Caco-2 (cell line): ENCODE data around the gene TCF15. TPM values are rescaled to one million over a fixed set of nuclear protein-coding genes. Genes with fewer than 3 reads are reported as not detected.
A peak's percentile ranks its signal among the peaks of the same experiment; 100 is the strongest.

Experiments used
- BruUV-seq: library from RNA; stranded (reverse); fragments of 400-500 nt; replicated peaks from 2 replicates; lab custom pipeline; 2021; lab: Mats Ljungman, UMichigan
- CTCF ChIA-PET: fragments of 300-600 bp; sonication (Branson Sonifier 250); formaldehyde crosslinking; loops from one replicate; lab custom pipeline; 2022; ENCODE audit warnings: antibody characterized with exemption; lab: Charles Lee
- POLR2A ChIA-PET: fragments of 300-600 bp; sonication (Branson Sonifier 250); formaldehyde crosslinking; loops from one replicate; lab custom pipeline; 2022; ENCODE audit warnings: antibody characterized with exemption; lab: Charles Lee
- DNase-seq, 2 experiments: peaks; one replicate each; pipeline versions ENCODE4 v3.0.0 to v3.0.0-alpha.2; 2020 to 2022
- H3K27me3 ChIP-seq: replicated peaks from 2 replicates; pipeline ENCODE4 v1.6.0; 2011; ENCODE audit warnings: low read length; ENCODE audit not compliant: control insufficient read depth, insufficient read depth
- H3K36me3 ChIP-seq: 2 replicates; pipeline ENCODE4 v1.5.1; 2011; ENCODE audit warnings: low read length; ENCODE audit not compliant: control insufficient read depth, insufficient read depth
- H3K4me1 ChIP-seq: fragments of 250-450 bp; sonication (Bioruptor Pico); 2 replicates; pipeline ENCODE4 v1.5.1; 2020; ENCODE audit warnings: mild to moderate bottlenecking
- H3K4me3 ChIP-seq: 2 replicates; pipeline ENCODE4 v1.5.1; 2011; ENCODE audit warnings: low read depth, mild to moderate bottlenecking, control low read depth, low read length
- H3K9me3 ChIP-seq: fragments of 250-450 bp; sonication (Bioruptor Pico); 2 replicates; pipeline ENCODE4 v1.5.1; 2020; ENCODE audit warnings: mild to moderate bottlenecking, moderate library complexity
- H3K27ac Mint-ChIP-seq: one replicate; pipeline ENCODE4 v1.8.0; 2022; ENCODE audit warnings: mixed read lengths; ENCODE audit not compliant: unreplicated experiment
- H3K27me3 Mint-ChIP-seq: one replicate; pipeline ENCODE4 v1.8.0; 2022; ENCODE audit warnings: mixed read lengths; ENCODE audit not compliant: insufficient read depth, unreplicated experiment
- H3K36me3 Mint-ChIP-seq: one replicate; pipeline ENCODE4 v1.8.0; 2022; ENCODE audit warnings: mild to moderate bottlenecking, mixed read lengths; ENCODE audit not compliant: insufficient read depth, unreplicated experiment
- H3K4me1 Mint-ChIP-seq: one replicate; pipeline ENCODE4 v1.8.0; 2022; ENCODE audit warnings: low read depth, mixed read lengths; ENCODE audit not compliant: unreplicated experiment
- H3K4me3 Mint-ChIP-seq: one replicate; pipeline ENCODE4 v1.8.0; 2022; ENCODE audit warnings: mild to moderate bottlenecking, moderate library complexity, mixed read lengths; ENCODE audit not compliant: unreplicated experiment
- H3K9me3 Mint-ChIP-seq: one replicate; pipeline ENCODE4 v1.8.0; 2022; ENCODE audit warnings: mixed read lengths; ENCODE audit not compliant: unreplicated experiment
- CTCF ChIP-seq, 2 experiments: fragments of 200-600 bp in 1 of 2; IDR thresholded peaks; 1 replicate in 1 of 2; 2 replicates in 1 of 2; pipeline versions ENCODE4 v1.5.1 to v1.8.0; 2011 to 2022; ENCODE audit warnings: antibody characterized with exemption in 1 of 2, control low read depth in 1 of 2, inconsistent platforms in 1 of 2, low read depth in 1 of 2, low read length in 1 of 2, mild to moderate bottlenecking in 1 of 2, moderate library complexity in 1 of 2; ENCODE audit not compliant: insufficient read depth in 1 of 2, severe bottlenecking in 1 of 2, unreplicated experiment in 1 of 2
- intact Hi-C: fragments of 100-400 bp; cut with micrococcal nuclease; formaldehyde crosslinking; loops from one replicate; pipeline ENCODE4 v1.10.0; 2022; ENCODE audit not compliant: unreplicated experiment
- total RNA-seq: library from RNA; stranded (reverse); gene quantifications from 2 replicates; pipeline ENCODE4 v1.2.3, GENCODE V29; 2022

The TCF15 gene
- total RNA-seq, 1 experiment from 2014 or later = not detected

GRCh38 chr20:650954-651353 is 40.8 kb upstream of the TCF15 start:
- H3K36me3 Mint-ChIP-seq = peaks cover 43% of the 10 kb centered on the region
- no peaks in the 10 kb centered on the region for H3K9me3 Mint-ChIP-seq
- intact Hi-C loops = no loop called here
- POLR2A ChIA-PET = no interaction called here
- H3K9me3 ChIP-seq = no peaks in the 10 kb centered on the region
- no peaks in the 10 kb centered on the region for H3K27me3 Mint-ChIP-seq
- H3K4me3 ChIP-seq = no peak overlapping the region
- H3K4me3 Mint-ChIP-seq = peak overlapping the region; percentile 85
- H3K27me3 ChIP-seq = no peaks in the 10 kb centered on the region
- H3K27ac Mint-ChIP-seq = peak overlapping the region; percentile 2
- peaks cover 12% of the 10 kb centered on the region for H3K4me1 Mint-ChIP-seq
- peaks cover 6% of the 10 kb centered on the region; the same call in 1 of the 2 replicates for H3K4me1 ChIP-seq
- CTCF ChIA-PET = no interaction called here
- peaks cover 5% of the 10 kb centered on the region for H3K36me3 ChIP-seq
- BruUV-seq = no TSS peak
- no peak for DNase-seq
- peak in 1 of 2 experiments; percentile 2 for TF ChIP-seq CTCF (IDR thresholded peaks at IDR 0.05; ENCODE audit: insufficient read depth in 1 of 2, low read depth in 1 of 2, low read length in 1 of 2, severe bottlenecking in 1 of 2, unreplicated experiment in 1 of 2)

- POLR2A ChIA-PET = no interaction called here
Observed at GRCh38 chr20:650281-650680, 40.2 kb upstream of the TCF15 start.

GRCh38 chr20:647479-648019 is 37.4 kb upstream of the TCF15 start:
- POLR2A ChIA-PET = no interaction called here
- BruUV-seq = no TSS peak
- peaks cover 48% of the 10 kb centered on the region for H3K36me3 Mint-ChIP-seq
- Histone ChIP-seq H3K9me3 (no peaks in the 10 kb centered on the region), H3K27me3 (no peaks in the 10 kb centered on the region), H3K36me3 (peaks cover 5% of the 10 kb centered on the region), H3K4me3 (no peak overlapping the region), H3K4me1 (no peaks in the 10 kb centered on the region)
- no peak for DNase-seq
- H3K9me3 Mint-ChIP-seq = no peaks in the 10 kb centered on the region
- no peak overlapping the region for H3K4me3 Mint-ChIP-seq
- intact Hi-C loops = loop anchor here (5.0 kb wide), 1 partner anchor 295 kb away; no protein-coding TSS in a partner anchor
- H3K27ac Mint-ChIP-seq = no peak overlapping the region
- no peaks in the 10 kb centered on the region for H3K27me3 Mint-ChIP-seq
- CTCF ChIA-PET = no interaction called here
- TF ChIP-seq CTCF (IDR thresholded peaks at IDR 0.05; ENCODE audit: insufficient read depth in 1 of 2, low read depth in 1 of 2, low read length in 1 of 2, severe bottlenecking in 1 of 2, unreplicated experiment in 1 of 2) = no peak
- H3K4me1 Mint-ChIP-seq = peaks cover 12% of the 10 kb centered on the region

More at GRCh38 chr20:650281-650680, 40.2 kb upstream of the TCF15 start:
- H3K36me3 Mint-ChIP-seq = peaks cover 43% of the 10 kb centered on the region
- Histone ChIP-seq H3K36me3 (peaks cover 5% of the 10 kb centered on the region), H3K27me3 (no peaks in the 10 kb centered on the region), H3K4me1 (peaks cover 6% of the 10 kb centered on the region; the same call in 1 of the 2 replicates), H3K9me3 (no peaks in the 10 kb centered on the region), H3K4me3 (no peak overlapping the region)
- intact Hi-C loops = no loop called here
- H3K27ac Mint-ChIP-seq = no peak overlapping the region
- TF ChIP-seq CTCF (IDR thresholded peaks at IDR 0.05; ENCODE audit: insufficient read depth in 1 of 2, low read depth in 1 of 2, low read length in 1 of 2, severe bottlenecking in 1 of 2, unreplicated experiment in 1 of 2) = no peak
- DNase-seq = no peak
- no peaks in the 10 kb centered on the region for H3K27me3 Mint-ChIP-seq
- CTCF ChIA-PET = no interaction called here
- BruUV-seq = no TSS peak
- H3K4me1 Mint-ChIP-seq = peaks cover 12% of the 10 kb centered on the region
- H3K4me3 Mint-ChIP-seq = no peak overlapping the region
- no peaks in the 10 kb centered on the region for H3K9me3 Mint-ChIP-seq
